Medulla oblongata (tissue), 1 donor: ENCODE measurements around the gene DLG4.

Experiments
- DNase-seq: peaks from one replicate; pipeline ENCODE4 v3.0.0-alpha.2; 2015; ENCODE audit errors: extremely low spot score

Gene DLG4

DNA sequence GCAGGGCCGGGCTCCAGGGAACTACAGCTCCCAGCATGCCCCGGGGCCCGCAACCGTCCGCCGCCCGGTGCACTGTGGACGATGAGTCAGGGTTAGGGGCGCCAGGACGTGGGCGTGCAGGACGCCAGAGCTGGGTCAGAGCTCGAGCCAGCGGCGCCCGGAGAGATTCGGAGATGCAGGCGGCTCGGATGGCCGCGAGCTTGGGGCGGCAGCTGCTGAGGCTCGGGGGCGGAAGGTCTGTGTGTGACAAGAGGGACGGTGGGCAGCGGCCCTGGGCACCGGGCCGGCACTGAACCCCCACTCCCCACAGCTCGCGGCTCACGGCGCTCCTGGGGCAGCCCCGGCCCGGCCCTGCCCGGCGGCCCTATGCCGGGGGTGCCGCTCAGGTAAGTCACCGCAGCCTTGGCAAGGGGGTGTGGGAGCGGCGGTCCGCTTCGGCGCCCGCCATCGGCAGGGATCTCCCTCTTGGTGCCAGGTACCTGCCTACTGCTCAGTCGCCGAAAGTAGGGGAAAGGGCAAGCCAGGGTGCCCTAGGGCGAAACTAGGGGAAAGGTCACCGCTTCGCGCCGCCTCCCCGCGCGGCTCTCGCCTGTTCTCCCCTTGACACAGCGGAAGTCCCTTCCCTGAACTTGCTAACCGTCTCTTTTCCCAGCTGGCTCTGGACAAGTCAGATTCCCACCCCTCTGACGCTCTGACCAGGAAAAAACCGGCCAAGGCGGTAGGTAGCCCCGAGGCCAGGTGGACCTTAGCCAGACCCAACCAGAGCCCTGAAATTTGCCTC, at the start of gene DLG4, which contains the start of gene ACADVL:
TSS of gene DLG4 (minus strand) at position 25 of the 781 bp plus-strand sequence.
TSS of gene ACADVL (plus strand) at position 127 of the 781 bp plus-strand sequence. CDS start at position 174, 47 bp downstream.
- DNase-seq, result peak; percentile 90

DNA sequence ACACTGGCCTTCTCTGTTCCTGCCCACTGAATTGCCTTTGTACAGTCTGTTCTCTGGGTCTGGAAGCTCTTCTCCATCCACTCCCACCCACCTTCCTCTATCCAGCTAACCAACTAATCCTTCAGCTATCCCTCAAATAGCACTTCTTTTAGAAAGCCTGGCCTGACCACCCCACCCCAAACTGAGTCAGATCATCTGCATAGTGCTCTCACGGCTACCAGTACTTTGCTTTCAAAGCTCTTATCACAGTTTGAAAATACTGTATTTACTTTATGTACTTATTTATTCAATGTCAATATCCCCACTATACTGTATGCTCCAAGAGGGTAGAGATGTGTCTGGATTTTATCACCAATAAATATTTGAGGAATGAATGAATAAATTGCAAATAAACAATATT, 47.1 kb upstream of the DLG4 start:
- no peak for DNase-seq

DNA sequence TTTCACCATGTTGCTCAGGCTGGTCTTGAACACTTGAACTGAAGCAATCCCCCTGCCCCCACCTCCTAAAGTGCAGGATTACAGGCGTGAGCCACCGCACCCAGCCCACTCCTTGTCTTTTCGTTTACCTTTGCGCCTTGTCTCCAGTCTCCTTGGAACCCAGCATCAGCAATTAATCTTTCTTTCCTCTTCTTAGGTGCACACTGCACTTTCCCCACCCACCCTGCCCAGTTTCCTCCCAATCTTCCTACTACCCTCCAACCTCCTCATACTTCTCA, 44.1 kb upstream of the DLG4 start:
- no peak for DNase-seq

DNA sequence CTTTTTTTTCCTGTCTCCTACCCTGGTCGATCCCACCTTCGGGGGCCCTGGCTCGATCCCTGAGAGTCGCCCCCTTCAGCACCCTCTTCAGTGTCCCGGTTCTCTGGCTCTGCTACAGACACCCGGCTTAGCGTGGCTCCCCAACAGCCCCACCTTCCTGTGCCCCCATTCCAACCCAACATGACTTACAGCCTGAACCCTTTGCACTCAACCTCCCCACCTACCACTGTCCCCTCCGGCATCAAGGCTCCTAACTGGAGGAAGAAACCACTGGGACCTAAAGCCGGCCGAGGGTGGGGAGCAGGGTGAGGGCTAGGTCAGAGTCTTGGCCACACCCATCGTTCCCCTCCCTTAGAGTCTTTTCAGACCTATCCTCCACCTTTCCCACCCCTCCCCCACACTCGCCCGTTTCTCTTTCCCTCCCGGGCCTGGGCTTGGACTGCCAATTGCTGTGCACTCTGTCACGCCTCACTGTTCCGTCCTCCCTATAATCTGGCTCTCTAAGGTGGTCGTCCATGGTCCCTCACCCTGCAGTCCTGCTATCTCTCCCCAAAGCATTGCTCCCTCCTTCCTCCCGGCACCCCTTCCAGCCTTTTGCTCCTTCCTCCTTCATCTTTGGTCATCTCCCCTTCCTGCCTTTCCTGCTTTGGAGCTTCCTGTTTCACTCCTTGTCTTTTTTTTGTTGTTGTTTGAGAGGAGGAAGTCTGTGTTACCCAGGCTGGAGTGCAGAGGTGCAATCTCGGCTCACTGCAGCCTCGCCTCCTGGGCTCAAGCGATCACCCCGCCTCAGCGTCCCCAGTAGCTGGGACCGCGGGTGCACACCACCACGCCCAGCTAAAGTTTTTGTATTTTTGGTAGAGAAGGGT, 43.5 kb upstream of the DLG4 start:
- DNase-seq, result no peak

DNA sequence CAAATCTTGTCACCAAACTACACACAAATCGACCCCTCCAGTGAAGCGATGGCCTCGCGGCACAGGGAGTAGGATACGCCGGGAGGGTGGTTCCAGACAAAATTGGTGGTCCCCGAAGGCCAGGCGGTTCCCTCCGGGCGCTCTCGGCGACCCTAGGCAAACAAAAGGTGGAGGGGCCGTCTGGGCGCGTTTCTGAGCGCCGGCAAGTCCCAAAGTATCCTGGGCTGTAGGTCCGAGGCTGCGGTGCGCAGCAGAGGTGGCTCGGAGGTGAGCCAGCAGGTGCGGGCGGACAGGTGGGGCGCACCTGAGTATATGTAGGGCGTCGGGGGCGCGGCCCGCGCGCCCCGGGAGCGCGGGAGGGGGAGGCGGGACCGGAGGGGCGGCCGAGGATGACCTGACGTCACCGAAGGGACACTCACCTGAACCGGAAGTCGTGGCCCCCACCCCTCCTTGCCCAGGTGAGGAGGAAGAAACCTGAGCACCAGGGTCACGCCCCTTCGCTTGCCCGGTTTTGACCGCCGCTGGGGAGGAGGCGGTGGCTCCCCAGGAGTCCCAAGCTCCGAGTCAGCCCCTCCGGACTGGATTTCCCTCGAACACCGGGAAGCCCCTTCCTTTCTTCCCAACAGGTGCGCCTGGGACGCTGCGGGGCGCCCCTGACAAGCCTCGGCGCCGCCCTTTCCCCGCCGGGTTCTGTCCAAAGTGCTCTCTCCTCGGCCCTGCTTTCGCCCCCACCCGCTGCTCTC, 42.7 kb upstream of the DLG4 start, which contains the start of gene CLDN7:
TSS of gene CLDN7 (minus strand) at position 287 of the 743 bp plus-strand sequence. CDS start 435 bp downstream, outside the sequence.
- DNase-seq, result no peak

DNA sequence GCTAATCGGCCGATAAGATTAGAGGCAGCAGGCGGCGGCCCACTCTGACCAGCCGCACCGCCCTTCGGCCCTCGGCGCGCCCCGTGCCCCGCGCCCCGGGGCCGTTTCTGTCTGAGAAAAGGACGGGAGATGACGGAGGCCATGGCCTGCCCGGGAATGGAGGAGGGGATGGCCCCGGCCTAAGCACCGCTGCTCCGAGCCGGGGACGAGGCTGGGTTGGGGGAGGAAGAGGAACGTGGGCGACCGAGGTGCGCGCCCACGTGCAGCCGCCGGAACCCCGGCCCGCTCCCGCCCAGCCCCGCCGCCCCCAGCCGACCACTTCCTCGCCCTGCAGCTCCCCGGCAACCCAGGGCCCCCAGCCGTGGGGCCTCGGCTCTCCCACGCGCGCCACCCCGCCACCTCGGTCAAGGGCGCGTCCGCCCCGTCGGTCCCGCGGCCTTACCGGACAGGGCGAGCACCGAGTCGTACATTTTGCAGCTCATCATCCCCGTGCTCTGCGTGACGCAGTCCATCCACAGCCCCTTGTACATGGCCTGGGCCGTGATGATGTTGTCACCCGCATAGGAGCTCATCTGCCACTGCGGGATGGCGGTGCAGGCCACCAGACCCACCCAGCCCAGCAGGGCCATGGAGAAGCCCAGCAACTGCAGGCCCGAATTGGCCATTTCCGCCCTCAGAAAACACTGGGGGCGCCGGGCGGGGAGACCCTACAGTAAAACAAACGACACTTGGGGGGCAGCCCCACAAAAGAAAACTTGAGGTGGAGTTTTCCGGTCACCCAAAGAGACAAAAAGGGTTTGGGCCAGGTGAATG, 41.9 kb upstream of the DLG4 start:
- no peak for DNase-seq

DNA sequence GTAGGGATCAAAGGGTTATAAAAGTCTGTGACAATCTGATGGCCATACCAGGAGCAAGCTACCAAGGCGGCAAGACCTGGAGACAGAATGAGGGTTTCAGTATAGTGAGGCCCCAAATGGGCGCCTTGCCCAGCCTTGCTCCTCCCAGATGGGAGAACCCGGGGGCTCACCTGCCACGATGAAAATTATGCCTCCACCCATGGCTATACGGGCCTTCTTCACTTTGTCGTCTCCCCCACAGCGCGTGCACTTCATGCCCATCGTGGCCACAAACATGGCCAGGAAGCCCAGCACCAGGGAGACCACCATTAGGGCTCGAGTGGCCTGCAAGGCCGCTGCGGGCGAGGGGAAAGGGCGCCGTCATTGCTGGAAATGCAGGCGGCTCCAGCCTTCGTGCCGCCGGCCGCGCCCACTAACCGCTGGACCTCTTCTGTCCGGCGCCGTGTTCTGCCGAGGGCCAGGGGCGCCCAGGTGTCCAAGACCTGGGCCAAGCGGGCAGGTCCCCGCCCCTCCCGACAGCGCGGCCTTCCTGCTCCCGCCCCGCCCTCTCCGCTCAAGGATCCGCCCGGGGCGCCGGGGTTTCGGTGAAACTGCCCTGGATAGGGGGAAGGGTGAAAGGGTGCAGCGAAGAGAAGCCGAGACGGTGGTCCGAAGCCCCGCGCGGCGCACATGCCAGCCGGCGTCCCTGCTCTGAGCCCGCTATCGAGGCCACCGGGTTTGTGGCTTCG, 41.2 kb upstream of the DLG4 start:
- DNase-seq, result no peak

DNA sequence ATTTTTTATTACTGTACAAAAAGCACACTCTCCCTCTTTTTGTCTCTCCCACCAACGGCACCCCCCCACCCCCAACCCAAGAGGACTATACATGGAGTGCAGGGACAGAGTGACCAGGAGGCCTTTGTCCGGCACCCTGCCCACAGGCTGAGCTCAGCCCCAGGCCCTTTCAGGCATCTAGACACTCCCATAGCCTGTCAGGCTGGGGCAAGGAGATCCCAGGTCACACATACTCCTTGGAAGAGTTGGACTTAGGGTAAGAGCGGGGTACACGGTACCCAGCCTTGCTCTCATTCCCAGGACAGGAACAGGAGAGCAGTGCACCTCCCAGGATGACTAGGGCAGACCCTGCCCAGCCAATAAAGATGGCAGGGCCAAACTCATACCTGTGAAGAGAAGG, 40.5 kb upstream of the DLG4 start:
- no peak for DNase-seq

DNA sequence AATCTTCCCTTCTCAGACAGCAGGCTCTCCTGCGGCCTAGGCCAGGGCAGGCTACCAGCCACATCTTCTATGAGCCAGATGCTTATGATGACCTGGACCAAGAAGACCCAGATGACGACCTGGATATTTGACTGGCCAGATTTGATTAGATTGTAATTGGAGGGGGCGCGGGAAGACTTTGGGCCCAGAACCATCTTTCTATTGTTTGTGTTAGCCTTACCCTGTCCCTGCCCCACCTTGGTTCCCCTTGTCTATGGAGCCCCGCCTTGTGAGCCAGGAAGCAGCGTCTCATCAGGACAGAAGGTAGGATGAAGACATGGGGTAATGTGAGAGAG, 39.9 kb upstream of the DLG4 start:
- DNase-seq, result no peak

DNA sequence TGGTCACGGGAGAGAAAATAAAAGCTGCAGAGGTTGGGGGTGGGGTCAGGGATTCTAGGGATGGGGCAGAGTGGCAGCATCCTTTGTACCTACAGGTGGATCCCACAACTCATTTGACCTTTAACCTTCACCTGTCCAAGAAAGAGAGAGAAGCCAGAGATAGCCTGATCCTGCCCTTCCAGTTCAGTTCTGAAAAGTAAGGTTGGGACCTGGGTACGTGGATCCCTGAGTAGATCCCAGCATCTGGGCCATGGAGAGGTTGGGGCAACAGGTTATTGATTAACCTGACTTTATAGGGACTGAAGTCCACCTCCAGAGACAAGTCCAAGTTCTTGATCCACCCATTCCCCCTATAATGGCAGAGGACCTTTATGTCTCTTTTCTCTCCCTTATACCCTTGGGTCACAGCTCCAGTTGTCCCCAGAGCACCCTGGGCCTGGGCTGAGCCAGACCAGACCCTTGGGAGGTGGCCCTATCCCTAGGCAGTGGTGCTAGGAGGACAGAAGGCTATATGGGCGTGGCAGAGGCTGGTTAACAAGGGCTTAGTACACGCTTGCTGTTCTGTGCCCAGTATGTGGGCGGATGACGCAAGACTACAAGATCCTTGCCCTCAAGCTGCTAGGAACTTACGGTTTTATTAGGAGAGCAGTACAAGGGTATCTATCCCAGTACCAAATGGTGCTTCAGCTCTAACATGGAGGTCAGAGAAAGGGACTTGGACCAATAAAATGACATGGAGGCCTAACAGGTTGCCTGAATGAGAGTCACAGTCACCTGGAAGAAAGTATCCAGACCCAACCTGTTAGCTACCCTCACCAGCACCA, 39.3 kb upstream of the DLG4 start:
- no peak for DNase-seq

DNA sequence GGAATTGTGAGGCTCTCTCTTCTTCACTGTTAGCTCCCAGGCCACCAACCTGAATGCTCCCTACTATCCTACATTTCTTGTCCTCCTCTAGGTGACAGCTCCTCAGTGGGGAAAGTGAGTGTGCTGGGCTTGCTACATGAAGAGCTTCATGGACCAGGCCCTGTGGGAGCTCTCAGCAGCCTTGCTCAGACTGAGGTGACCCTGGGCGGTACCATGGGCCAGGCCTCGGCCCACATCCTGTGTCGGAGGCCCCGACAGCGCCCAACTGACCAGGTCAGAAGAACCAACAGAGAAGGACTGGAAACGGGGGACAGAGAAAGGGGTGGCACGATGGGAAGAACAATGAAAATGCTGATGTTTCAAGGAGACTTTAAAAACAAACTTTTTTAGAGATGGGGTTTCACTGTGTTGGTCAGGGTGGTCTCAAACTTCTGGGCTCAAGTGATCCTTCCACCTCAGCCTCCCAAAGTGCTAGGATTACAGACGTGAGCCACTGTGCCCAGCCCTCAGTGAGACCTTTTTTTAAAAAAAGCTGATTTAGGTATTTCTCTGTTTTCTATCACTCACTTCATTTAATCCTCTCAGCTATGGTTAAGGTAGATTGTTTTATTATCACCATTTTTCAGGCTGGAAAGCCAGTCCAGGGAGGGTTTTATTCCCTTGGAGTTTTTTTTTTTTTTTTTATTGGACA, 37.3 kb upstream of the DLG4 start:
- DNase-seq, result no peak

DNA sequence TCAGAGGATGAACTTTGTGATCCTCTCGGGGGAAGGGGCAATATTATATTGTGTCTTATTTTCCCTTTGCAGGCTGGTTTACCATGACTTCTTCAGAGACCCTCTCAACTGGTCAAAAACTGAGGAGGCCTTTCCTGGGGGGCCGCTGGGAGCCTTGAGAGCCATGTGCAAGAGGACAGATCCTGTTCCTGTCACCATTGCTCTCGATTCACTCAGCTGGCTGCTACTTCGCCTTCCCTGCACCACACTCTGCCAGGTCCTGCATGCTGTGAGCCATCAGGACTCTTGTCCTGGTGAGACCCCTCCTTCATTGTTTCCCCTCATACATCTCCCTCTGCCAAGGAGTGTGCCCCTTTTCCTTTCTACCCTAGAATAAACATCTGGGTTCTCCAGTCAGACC, 34.9 kb upstream of the DLG4 start:
- no peak for DNase-seq

DNA sequence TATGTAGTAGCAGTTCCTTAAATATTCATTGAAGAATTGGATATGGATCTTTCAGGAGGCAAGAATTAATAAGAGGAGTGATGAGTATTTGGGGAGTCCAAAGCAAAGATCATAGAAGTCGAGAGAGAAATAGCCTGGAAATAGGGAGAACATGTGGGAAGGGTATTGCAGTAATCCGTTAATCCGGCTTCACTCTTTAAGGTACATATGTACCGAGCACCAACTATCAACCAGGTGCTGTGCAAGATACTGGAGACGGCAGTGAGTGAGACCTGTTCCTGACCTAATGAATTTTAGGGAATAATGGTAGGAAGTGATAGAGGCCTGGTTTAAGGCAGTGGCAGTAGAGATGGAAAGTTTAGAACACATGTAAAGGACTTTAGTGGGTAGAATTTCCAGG, 33.4 kb upstream of the DLG4 start:
- no peak for DNase-seq

DNA sequence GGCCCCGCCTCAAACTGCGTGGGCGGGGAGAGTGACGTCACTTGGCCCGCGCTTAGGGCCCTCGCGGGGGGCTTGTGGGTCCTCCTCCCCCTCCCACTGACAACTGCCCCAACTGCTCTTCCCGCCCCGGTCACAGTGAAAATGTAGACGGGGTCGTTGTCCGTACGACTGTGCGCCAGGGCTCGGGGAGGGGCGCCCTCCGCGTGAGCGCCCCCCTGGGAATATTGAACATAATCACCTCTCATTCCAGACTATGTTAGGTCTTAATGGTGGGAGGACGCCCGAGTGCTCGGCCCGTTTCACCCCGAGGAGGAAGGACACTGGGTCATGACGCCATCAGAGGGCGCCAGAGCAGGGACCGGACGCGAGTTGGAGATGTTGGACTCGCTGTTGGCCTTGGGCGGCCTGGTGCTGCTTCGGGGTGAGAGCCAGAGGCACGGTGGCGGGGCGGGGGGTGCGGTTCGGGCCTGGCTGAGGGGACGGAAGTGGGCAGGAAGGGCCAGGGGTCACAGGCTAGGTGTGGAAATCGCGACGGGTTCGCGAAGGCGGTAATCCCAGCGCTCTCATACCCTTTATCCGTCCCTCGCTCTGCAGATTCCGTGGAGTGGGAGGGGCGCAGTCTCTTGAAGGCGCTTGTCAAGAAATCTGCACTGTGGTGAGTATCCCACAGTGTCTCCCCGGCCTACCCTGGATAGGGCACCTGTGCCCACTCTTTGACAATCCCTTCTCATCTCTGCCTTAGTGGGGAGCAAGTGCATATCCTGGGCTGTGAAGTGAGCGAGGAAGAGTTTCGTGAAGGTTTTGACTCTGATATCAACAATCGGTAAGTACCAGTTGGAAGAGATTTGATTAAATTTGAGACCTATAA, 32.8 kb upstream of the DLG4 start, which contains the start of gene ELP5:
TSS of gene ELP5 (plus strand) at position 40 of the 868 bp plus-strand sequence. CDS start at position 376, 336 bp downstream.
- DNase-seq, result peak; percentile 95

DNA sequence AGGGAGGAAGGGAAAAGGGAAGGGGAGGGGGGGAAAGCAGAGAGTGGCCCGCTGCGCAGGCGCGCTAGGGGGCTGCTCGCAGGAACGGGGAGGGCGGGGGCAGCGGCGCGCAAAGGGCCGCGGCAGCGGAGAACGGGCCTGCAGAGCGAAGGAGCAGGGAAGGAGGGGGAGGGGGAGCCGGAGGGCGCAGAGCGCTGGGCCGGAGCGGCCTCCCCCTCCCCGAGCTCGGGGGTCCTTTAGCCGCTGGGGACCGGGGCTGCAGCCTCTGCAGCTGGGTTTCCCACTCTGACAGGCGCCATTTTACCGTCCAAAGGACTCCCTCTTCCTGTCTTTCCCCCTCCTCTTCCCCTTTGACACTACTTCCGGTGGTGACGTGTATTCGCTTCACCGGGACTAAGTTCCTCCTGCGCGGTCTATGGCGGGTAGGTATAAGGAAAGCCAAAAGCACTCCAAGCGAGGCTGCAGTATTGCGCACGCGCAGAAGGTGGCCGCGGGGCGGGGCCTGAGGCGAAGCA, 32.1 kb upstream of the DLG4 start, which contains the start of gene CTDNEP1:
TSS of gene CTDNEP1 (minus strand) at position 74 of the 515 bp plus-strand sequence. CDS start 438 bp downstream, outside the sequence.
- peak; percentile 100 for DNase-seq

DNA sequence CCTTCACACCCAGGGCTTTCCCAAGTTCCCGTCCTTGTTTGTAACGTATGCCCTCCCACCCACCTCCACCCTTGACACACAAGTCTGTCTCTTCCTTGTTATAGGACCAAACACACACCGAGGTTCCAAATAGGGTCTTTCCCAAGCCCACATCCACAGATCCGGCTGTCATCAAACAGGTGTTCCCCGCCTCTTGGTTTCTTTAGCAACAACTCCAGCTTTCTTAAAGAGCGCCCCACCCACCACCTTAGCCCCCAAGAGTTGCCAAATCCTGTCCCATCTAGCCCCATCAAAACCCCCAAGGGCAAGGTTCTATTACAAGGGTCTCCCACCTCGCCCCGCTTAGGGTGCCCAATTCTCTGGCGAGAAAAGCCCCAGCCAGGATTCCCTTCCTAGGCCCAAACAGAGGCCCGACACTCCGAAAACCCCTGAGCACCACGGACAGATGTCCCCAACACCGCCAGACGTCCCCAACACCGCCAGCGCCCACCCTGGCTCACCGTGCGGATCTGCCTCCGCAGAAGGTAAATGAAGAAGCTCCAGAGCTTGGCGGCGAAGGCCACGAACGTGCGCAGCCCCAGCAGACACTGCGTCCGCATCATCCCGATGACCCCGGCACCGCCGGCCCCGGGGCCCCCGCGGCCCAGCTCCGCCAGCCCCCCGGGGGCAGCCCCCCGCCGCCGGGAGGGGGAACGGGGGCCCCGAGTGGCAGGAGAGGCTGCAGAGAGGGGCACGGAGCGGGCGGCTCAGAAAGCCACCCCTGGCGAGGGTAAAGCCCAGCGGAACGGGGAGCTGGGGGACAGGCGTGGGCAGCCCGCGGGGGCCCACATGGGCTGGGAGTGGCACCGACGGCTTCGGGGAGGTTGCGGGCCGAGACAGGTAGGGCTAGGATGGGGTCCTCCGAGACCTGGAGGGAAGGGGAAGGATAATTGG, 31.3 kb upstream of the DLG4 start:
- DNase-seq, result no peak

DNA sequence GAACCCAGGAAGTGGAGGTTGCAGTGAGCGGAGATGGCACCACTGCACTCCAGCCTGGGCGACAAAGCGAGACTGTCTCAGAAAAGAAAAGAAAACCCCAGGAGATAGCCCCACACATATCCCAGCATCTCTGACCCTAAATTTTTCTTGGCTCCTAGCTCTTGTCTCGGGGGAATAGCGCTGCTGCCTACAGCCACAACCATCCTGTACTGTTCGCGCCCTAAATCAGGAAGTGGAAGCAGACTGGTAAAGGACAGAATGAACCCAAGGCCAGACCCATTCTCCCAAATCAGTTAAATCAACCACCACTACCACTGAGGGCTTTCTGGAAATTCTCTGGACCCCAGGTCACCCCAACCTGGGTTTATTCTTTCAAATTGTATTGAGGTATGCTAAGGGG, 30.2 kb upstream of the DLG4 start:
- DNase-seq, result no peak
